Karpas-422 (cell line): ENCODE measurements around the gene RAC3. TPM values are rescaled to one million over a fixed set of nuclear protein-coding genes. Genes with fewer than 3 reads are reported as not detected.
A peak's percentile ranks its signal among the peaks of the same experiment; 100 is the strongest.

ENCODE experiments used
- DNase-seq: peaks from one replicate; pipeline ENCODE4 v3.0.0-alpha.2; 2015
- H2AFZ ChIP-seq: fragments of 200-600 bp; sonication (generic); 2 replicates; pipeline ENCODE4 v1.6.1; 2014; ENCODE audit warnings: antibody characterized with exemption, low read length, mixed read lengths
- H3K27ac ChIP-seq: fragments of 200-600 bp; sonication (generic); 2 replicates; pipeline ENCODE4 v1.5.1; 2014; ENCODE audit warnings: mild to moderate bottlenecking, low read length, moderate library complexity
- H3K27me3 ChIP-seq: fragments of 200-600 bp; sonication (generic); 2 replicates; pipeline ENCODE4 v1.6.1; 2014; ENCODE audit warnings: low read length, mixed read lengths
- H3K36me3 ChIP-seq: fragments of 200-600 bp; sonication (generic); 2 replicates; pipeline ENCODE4 v1.6.1; 2014; ENCODE audit warnings: low read length, mixed read lengths; ENCODE audit not compliant: insufficient read depth
- H3K4me1 ChIP-seq: fragments of 200-600 bp; sonication (generic); 2 replicates; pipeline ENCODE4 v1.6.1; 2014; ENCODE audit warnings: mild to moderate bottlenecking, low read length, mixed read lengths
- H3K4me2 ChIP-seq: fragments of 200-600 bp; sonication (generic); 2 replicates; pipeline ENCODE4 v1.6.1; 2014; ENCODE audit warnings: low read length, low read depth, mild to moderate bottlenecking; ENCODE audit not compliant: poor library complexity, severe bottlenecking
- H3K4me3 ChIP-seq: fragments of 200-600 bp; sonication (generic); 2 replicates; pipeline ENCODE4 v1.5.1; 2014; ENCODE audit warnings: mild to moderate bottlenecking, antibody characterized with exemption, low read length, mixed read lengths
- H3K79me2 ChIP-seq: fragments of 200-600 bp; sonication (generic); 2 replicates; pipeline ENCODE4 v1.6.1; 2014; ENCODE audit warnings: mild to moderate bottlenecking, low read length, mixed read lengths
- H3K9ac ChIP-seq: fragments of 200-600 bp; sonication (generic); 2 replicates; pipeline ENCODE4 v1.6.0; 2014; ENCODE audit warnings: low read length
- H3K9me2 ChIP-seq: fragments of 200-600 bp; sonication (generic), shearing (Covaris generic); replicated peaks from 2 replicates; pipeline ENCODE4 v1.6.0; 2014; ENCODE audit warnings: mild to moderate bottlenecking, low read length, moderate library complexity; ENCODE audit not compliant: insufficient read depth
- H3K9me3 ChIP-seq: fragments of 300-700, 200-600 bp; sonication (generic); 2 replicates; pipeline ENCODE4 v1.6.1; 2014; ENCODE audit warnings: low read length, mixed read lengths
- H4K20me1 ChIP-seq: fragments of 200-600 bp; sonication (generic); 2 replicates; pipeline ENCODE4 v1.6.1; 2014; ENCODE audit warnings: mild to moderate bottlenecking, antibody characterized with exemption, low read length, low read depth; ENCODE audit not compliant: insufficient read depth
- total RNA-seq: library from RNA; depleted of rRNA; stranded (reverse); fragments of >200 nt; shearing (Covaris generic); gene quantifications from 2 replicates; pipeline ENCODE4 v1.2.3, GENCODE V29; 2014; ENCODE audit warnings: low replicate concordance

The RAC3 gene
- total RNA-seq, 1 experiment from 2014 or later = 9.7 TPM

- DNase-seq = no peak
- H3K4me3 ChIP-seq = peak overlapping the region; percentile 99
- H3K9me2 ChIP-seq = no peaks in the 10 kb centered on the region
- no peak overlapping the region for H2AFZ ChIP-seq
- H3K27ac ChIP-seq = no peak overlapping the region
- peak overlapping the region; percentile 95 for H3K4me2 ChIP-seq
- peaks cover 17% of the 10 kb centered on the region; the same call in 1 of the 2 replicates for H4K20me1 ChIP-seq
- peaks cover 17% of the 10 kb centered on the region for H3K79me2 ChIP-seq
- no peaks in the 10 kb centered on the region for H3K27me3 ChIP-seq
- peak overlapping the region; percentile 96 for H3K9ac ChIP-seq
- H3K4me1 ChIP-seq = peaks cover 30% of the 10 kb centered on the region
- H3K36me3 ChIP-seq = no peaks in the 10 kb centered on the region
- H3K9me3 ChIP-seq = no peaks in the 10 kb centered on the region
These were observed 21.2 kb downstream of the RAC3 start for GRCh38 chr17:82052638-82053059.

- Histone ChIP-seq H3K27ac (no peak overlapping the region), H2AFZ (no peak overlapping the region), H3K4me3 (peak overlapping the region; percentile 99), H3K4me2 (peak overlapping the region; percentile 95), H3K9me2 (no peaks in the 10 kb centered on the region), H4K20me1 (peaks cover 17% of the 10 kb centered on the region; the same call in 1 of the 2 replicates), H3K9me3 (no peaks in the 10 kb centered on the region), H3K27me3 (no peaks in the 10 kb centered on the region), H3K9ac (peak overlapping the region; percentile 96), H3K36me3 (no peaks in the 10 kb centered on the region), H3K79me2 (peaks cover 17% of the 10 kb centered on the region), H3K4me1 (peaks cover 30% of the 10 kb centered on the region)
- DNase-seq = no peak
These were observed 21.7 kb downstream of the RAC3 start for GRCh38 chr17:82053130-82053529.

- no peaks in the 10 kb centered on the region for H3K27me3 ChIP-seq
- H4K20me1 ChIP-seq = peaks cover 17% of the 10 kb centered on the region; the same call in 1 of the 2 replicates
- peak overlapping the region; percentile 96 for H3K9ac ChIP-seq
- no peaks in the 10 kb centered on the region for H3K9me2 ChIP-seq
- peaks cover 31% of the 10 kb centered on the region for H3K4me1 ChIP-seq
- H2AFZ ChIP-seq = no peak overlapping the region
- H3K79me2 ChIP-seq = peaks cover 17% of the 10 kb centered on the region
- DNase-seq = no peak
- peak overlapping the region; percentile 95 for H3K4me2 ChIP-seq
- H3K36me3 ChIP-seq = no peaks in the 10 kb centered on the region
- H3K27ac ChIP-seq = no peak overlapping the region
- no peak overlapping the region; the same call in 1 of the 2 replicates for H3K4me3 ChIP-seq
- H3K9me3 ChIP-seq = no peaks in the 10 kb centered on the region
These were observed 22.2 kb downstream of the RAC3 start for GRCh38 chr17:82053556-82054263.

- Histone ChIP-seq H3K4me1 (peaks cover 35% of the 10 kb centered on the region), H3K79me2 (peaks cover 17% of the 10 kb centered on the region), H3K4me3 (no peak overlapping the region), H3K9me3 (no peaks in the 10 kb centered on the region), H3K9ac (no peak overlapping the region), H2AFZ (no peak overlapping the region), H4K20me1 (peaks cover 17% of the 10 kb centered on the region; the same call in 1 of the 2 replicates), H3K9me2 (no peaks in the 10 kb centered on the region), H3K27me3 (no peaks in the 10 kb centered on the region), H3K36me3 (no peaks in the 10 kb centered on the region), H3K27ac (no peak overlapping the region), H3K4me2 (no peak overlapping the region)
- DNase-seq = no peak
These were observed 23.0 kb downstream of the RAC3 start for GRCh38 chr17:82054351-82055022.

GRCh38 chr17:82055023-82055964, 23.8 kb downstream of the RAC3 start:
- Histone ChIP-seq H3K4me3 (no peak overlapping the region), H3K9me3 (no peaks in the 10 kb centered on the region), H3K79me2 (peaks cover 17% of the 10 kb centered on the region), H3K4me1 (peaks cover 29% of the 10 kb centered on the region), H3K36me3 (no peaks in the 10 kb centered on the region), H3K4me2 (no peak overlapping the region), H2AFZ (no peak overlapping the region), H3K27me3 (no peaks in the 10 kb centered on the region), H3K9me2 (no peaks in the 10 kb centered on the region), H3K27ac (no peak overlapping the region), H4K20me1 (peaks cover 17% of the 10 kb centered on the region; the same call in 1 of the 2 replicates), H3K9ac (no peak overlapping the region)
- DNase-seq = no peak

GRCh38 chr17:82055965-82056728, 24.7 kb downstream of the RAC3 start:
- no peak overlapping the region for H3K27ac ChIP-seq
- H3K9ac ChIP-seq = no peak overlapping the region

GRCh38 chr17:82056729-82057621, 25.5 kb downstream of the RAC3 start:
- H3K36me3 ChIP-seq = no peaks in the 10 kb centered on the region
- H3K4me2 ChIP-seq = no peak overlapping the region

More at GRCh38 chr17:82055965-82056728, 24.7 kb downstream of the RAC3 start:
- DNase-seq = no peak
- H3K4me2 ChIP-seq = no peak overlapping the region
- H3K79me2 ChIP-seq = peaks cover 17% of the 10 kb centered on the region
- H3K27me3 ChIP-seq = no peaks in the 10 kb centered on the region
- no peak overlapping the region for H3K4me3 ChIP-seq
- peaks cover 17% of the 10 kb centered on the region; the same call in 1 of the 2 replicates for H4K20me1 ChIP-seq
- peaks cover 21% of the 10 kb centered on the region for H3K4me1 ChIP-seq
- no peaks in the 10 kb centered on the region for H3K36me3 ChIP-seq
- no peak overlapping the region for H2AFZ ChIP-seq
- H3K9me2 ChIP-seq = no peaks in the 10 kb centered on the region
- H3K9me3 ChIP-seq = no peaks in the 10 kb centered on the region

More at GRCh38 chr17:82056729-82057621, 25.5 kb downstream of the RAC3 start:
- DNase-seq = no peak
- Histone ChIP-seq H3K9me3 (no peaks in the 10 kb centered on the region), H3K4me3 (no peak overlapping the region), H3K27me3 (no peaks in the 10 kb centered on the region), H3K27ac (no peak overlapping the region), H3K4me1 (peaks cover 21% of the 10 kb centered on the region), H3K9ac (no peak overlapping the region), H3K79me2 (peaks cover 17% of the 10 kb centered on the region), H3K9me2 (no peaks in the 10 kb centered on the region), H2AFZ (no peak overlapping the region), H4K20me1 (peaks cover 17% of the 10 kb centered on the region; the same call in 1 of the 2 replicates)
